H1 (cell line): ENCODE measurements around the gene DSE. TPM values are rescaled to one million over a fixed set of nuclear protein-coding genes. Genes with fewer than 3 reads are reported as not detected.

ENCODE experiments used
- NRF1 ChIP-seq: IDR thresholded peaks from 2 replicates; pipeline ENCODE4 v1.6.1; 2011; ENCODE audit warnings: mild to moderate bottlenecking, low read depth, low read length, improper control_type of control experiment
- SP4 ChIP-seq: IDR thresholded peaks from 2 replicates; pipeline ENCODE4 v1.6.1; 2012; ENCODE audit warnings: low read length, inconsistent platforms
- YY1 ChIP-seq: IDR thresholded peaks from 2 replicates; pipeline ENCODE4 v1.6.1; 2011; ENCODE audit warnings: low read depth, mild to moderate bottlenecking, low read length
- polyA plus RNA-seq, 7 experiments: library from polyadenylated mRNA; depleted of rRNA in 3 of 7; stranded (reverse) in 5 of 7; unstranded in 2 of 7; fragments of >200 nt in 5 of 7; fragments of 200-250 nt in 2 of 7; gene quantifications; 1 replicate in 5 of 7; 2 replicates in 1 of 7; 4 replicates in 1 of 7; pipeline versions ENCODE4 v1.2.1 to v1.2.3, GENCODE V29; 2011 to 2013; ENCODE audit warnings: missing spikeins in 2 of 7, mixed read lengths in 2 of 7
- total RNA-seq: library from RNA; stranded (reverse); fragmentation: NEBNext Ultra II Directional; extraction: Animal tissue kit (Norgen Biotek cat#: 25700); gene quantifications from 2 replicates; pipeline ENCODE4 v1.2.1, GENCODE V29; 2021
- TF ChIP-seq, protein P1 (sequence below): IDR thresholded peaks from 2 replicates; pipeline ENCODE4 v1.6.1; 2012; ENCODE audit warnings: inconsistent platforms

The DSE gene
- total and polyA plus RNA-seq, 2 of the 8 experiments (the other 6 are each of a cell fraction or from before 2014, with no cell fraction given): 32.5 to 94.4 TPM

DNA sequence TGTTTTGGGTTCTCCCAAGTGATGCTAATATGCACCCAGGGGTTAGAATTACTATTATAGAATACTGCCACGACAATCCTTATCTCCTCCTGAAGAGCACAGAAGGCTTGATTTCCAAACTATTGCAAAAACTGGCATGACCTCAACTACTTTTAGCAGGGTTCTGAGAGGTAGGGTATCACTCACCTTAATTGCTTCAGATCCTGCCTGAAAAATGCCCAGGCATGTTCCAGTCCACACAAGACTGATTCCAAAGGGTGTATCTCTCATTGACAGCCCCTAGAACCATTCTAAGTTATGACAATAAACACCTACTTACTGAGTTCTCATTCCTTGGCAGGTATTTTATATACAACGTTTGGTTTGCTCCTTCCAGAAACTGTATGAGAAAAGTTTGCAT, 5.0 kb upstream of the DSE start (continued):
- no peak for TF ChIP-seq YY1
- TF ChIP-seq, protein P1, sequence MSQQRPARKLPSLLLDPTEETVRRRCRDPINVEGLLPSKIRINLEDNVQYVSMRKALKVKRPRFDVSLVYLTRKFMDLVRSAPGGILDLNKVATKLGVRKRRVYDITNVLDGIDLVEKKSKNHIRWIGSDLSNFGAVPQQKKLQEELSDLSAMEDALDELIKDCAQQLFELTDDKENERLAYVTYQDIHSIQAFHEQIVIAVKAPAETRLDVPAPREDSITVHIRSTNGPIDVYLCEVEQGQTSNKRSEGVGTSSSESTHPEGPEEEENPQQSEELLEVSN: no peak
- TF ChIP-seq SP4: no peak
- no peak for TF ChIP-seq NRF1
- TF ChIP-seq, all 59 proteins: peak for 0
